Activated CD8-positive, alpha-beta T cell treated with anti-CD3 and anti-CD28 coated beads, Interleukin-2, amount 10 ng/mL, durations not matched to agents 7 days and 5 days (primary cell): ENCODE results near the gene DRICH1. TPM values are rescaled to one million over a fixed set of nuclear protein-coding genes. Genes with fewer than 3 reads are reported as not detected.
"Not testable (repeated sequence)": the region's sequence is repeated elsewhere in the genome, so short reads cannot be mapped to it uniquely, and the experiment has no call there.

Experiments
- ATAC-seq: fragments of 150-1000 bp; cut with Tn5 transposase; one replicate; pipeline ENCODE4 v1.10.0; 2021; ENCODE audit warnings: moderate library complexity
- CTCF ChIA-PET: fragments of 350-600 bp; sonication (Branson Sonifier 250); formaldehyde crosslinking; loops from one replicate; lab custom pipeline; 2021; ENCODE audit warnings: antibody characterized with exemption; lab: Charles Lee
- POLR2A ChIA-PET: fragments of 350-600 bp; sonication (Branson Sonifier 250); formaldehyde crosslinking; loops from one replicate; lab custom pipeline; 2021; ENCODE audit warnings: antibody characterized with exemption; lab: Charles Lee
- DNase-seq: peaks from one replicate; pipeline ENCODE4 v3.0.0-alpha.2; 2020
- H3K27ac Mint-ChIP-seq: one replicate; pipeline ENCODE4 v1.8.0; 2021; ENCODE audit warnings: mild to moderate bottlenecking, mixed read lengths
- H3K27me3 Mint-ChIP-seq: one replicate; pipeline ENCODE4 v1.8.0; 2021; ENCODE audit warnings: low read depth, mixed read lengths
- H3K36me3 Mint-ChIP-seq: one replicate; pipeline ENCODE4 v1.8.0; 2021; ENCODE audit warnings: low read depth, mixed read lengths
- H3K4me1 Mint-ChIP-seq: one replicate; pipeline ENCODE4 v1.8.0; 2021; ENCODE audit warnings: low read depth, mixed read lengths
- H3K4me3 Mint-ChIP-seq: one replicate; pipeline ENCODE4 v1.8.0; 2021; ENCODE audit warnings: mild to moderate bottlenecking, mixed read lengths
- H3K9me3 Mint-ChIP-seq: one replicate; pipeline ENCODE4 v1.8.0; 2022; ENCODE audit warnings: mixed read lengths; ENCODE audit not compliant: insufficient read depth
- total RNA-seq, 2 experiments: library from RNA; stranded (reverse); gene quantifications; one replicate each; pipeline ENCODE4 v1.2.3, GENCODE V29; 2021

Gene DRICH1
- total RNA-seq, 2 experiments from 2014 or later = 0.21 to 0.29 TPM

DNA sequence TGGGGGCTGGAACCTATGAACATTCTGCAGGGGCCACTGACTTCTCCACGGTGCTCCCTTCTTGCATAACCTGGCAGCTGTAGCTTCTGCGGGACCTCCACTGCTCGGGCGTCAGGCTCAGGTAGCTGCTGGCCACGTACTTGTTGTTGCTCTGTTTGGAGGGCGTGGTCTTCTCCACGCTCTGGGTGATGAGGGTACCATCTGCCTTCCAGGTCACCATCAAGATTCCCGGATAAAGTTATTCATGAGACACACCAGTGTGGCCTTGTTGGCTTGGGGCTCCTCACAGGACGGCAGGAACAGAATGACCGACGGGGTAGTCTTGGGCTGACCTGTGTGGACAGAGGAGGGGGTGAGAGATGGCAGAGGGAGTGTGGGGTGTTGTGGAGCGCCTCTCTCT is 6.5 kb upstream of the DRICH1 start:
- POLR2A ChIA-PET = no interaction called here
- CTCF ChIA-PET = no interaction called here
- H3K27me3 Mint-ChIP-seq = no peaks in the 10 kb centered on the region

GRCh38 chr22:23635291-23635690 is 3.2 kb upstream of the DRICH1 start:
- peaks cover 12% of the 10 kb centered on the region for H3K4me1 Mint-ChIP-seq
- ATAC-seq, CTCF ChIA-PET, H3K4me3 Mint-ChIP-seq, H3K36me3 Mint-ChIP-seq, DNase-seq, H3K27ac Mint-ChIP-seq, H3K27me3 Mint-ChIP-seq, H3K9me3 Mint-ChIP-seq: not testable (repeated sequence)
- POLR2A ChIA-PET = interaction anchor here (0.7 kb wide), 1 partner anchor 1979 kb away, joined by 3 read pairs; no protein-coding TSS in a partner anchor

More for the DNA sequence above, 6.5 kb upstream of the DRICH1 start:
- Mint-ChIP-seq H3K27ac (no peak overlapping the region), H3K9me3 (no peaks in the 10 kb centered on the region), H3K4me1 (no peaks in the 10 kb centered on the region), H3K4me3 (no peak overlapping the region), H3K36me3 (peaks cover 3% of the 10 kb centered on the region)
- DNase-seq (no peak), ATAC-seq (no peak)

- CTCF ChIA-PET = interaction anchor here (0.8 to 1.6 kb wide), 5 partner anchors 9 to 224 kb away, joined by 3 to 5 read pairs (median 3); no protein-coding TSS in a partner anchor
- H3K4me3 Mint-ChIP-seq, POLR2A ChIA-PET, H3K36me3 Mint-ChIP-seq, DNase-seq, H3K9me3 Mint-ChIP-seq, ATAC-seq, H3K27ac Mint-ChIP-seq: not testable (repeated sequence)
- peaks cover 14% of the 10 kb centered on the region for H3K4me1 Mint-ChIP-seq
- H3K27me3 Mint-ChIP-seq = peaks cover 17% of the 10 kb centered on the region
Measured at GRCh38 chr22:23628056-23628743, 3.9 kb downstream of the DRICH1 start.

DNA sequence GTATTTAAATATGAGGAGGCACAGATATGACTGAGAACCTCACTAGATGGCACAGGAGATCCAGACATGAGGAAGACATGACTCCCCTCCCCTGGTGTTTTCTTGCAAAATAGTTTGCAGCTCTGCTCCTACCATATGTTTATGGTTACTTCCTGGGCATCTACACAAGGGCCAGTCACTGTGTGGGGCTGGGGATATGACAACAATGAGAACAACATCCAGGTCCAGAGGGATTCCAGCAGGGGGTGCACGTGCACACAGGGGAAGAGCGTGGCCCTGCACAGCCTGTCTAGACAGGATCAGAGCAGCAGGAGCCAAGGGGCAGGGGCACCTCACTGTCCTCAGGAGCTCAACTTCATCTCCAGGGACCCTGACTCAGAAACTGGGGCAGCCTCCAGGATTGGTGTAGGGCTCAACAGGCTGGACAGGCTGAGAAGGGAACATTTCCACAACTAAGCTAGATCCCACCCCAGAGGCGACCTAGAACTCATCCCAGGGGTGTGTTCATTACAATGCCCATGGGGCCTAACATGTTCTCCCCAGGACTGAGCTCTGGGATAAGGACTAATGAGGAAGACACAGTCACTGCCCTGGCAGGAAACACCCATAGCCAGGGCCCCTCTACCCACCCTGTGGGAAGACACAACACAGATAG is 4.6 kb downstream of the DRICH1 start:
- H3K36me3 Mint-ChIP-seq, H3K4me3 Mint-ChIP-seq, POLR2A ChIA-PET, H3K9me3 Mint-ChIP-seq: not testable (repeated sequence)
- Mint-ChIP-seq H3K27ac (peak overlapping the region; percentile 1), H3K27me3 (peaks cover 17% of the 10 kb centered on the region), H3K4me1 (peaks cover 11% of the 10 kb centered on the region)
- peak; percentile 89 for ATAC-seq
- CTCF ChIA-PET = interaction anchor here (0.8 to 1.6 kb wide), 5 partner anchors 10 to 224 kb away, joined by 3 to 5 read pairs (median 3); no protein-coding TSS in a partner anchor
- DNase-seq = peak; percentile 72

GRCh38 chr22:23626286-23626975 is 5.7 kb downstream of the DRICH1 start:
- POLR2A ChIA-PET = no interaction called here
- Mint-ChIP-seq H3K9me3 (no peaks in the 10 kb centered on the region), H3K4me3 (no peak overlapping the region), H3K36me3 (no peaks in the 10 kb centered on the region), H3K27me3 (peaks cover 17% of the 10 kb centered on the region), H3K4me1 (peaks cover 2% of the 10 kb centered on the region), H3K27ac (no peak overlapping the region)
- ATAC-seq (no peak), DNase-seq (no peak)
- CTCF ChIA-PET = no interaction called here

- DNase-seq = no peak
- ChIA-PET CTCF (no interaction called here), POLR2A (no interaction called here)
- no peak overlapping the region for H3K27ac Mint-ChIP-seq
- H3K27me3 Mint-ChIP-seq = peaks cover 21% of the 10 kb centered on the region
- H3K4me1 Mint-ChIP-seq = peaks cover 2% of the 10 kb centered on the region
- H3K9me3 Mint-ChIP-seq = no peaks in the 10 kb centered on the region
- H3K4me3 Mint-ChIP-seq = no peak overlapping the region
- H3K36me3 Mint-ChIP-seq = no peaks in the 10 kb centered on the region
- no peak for ATAC-seq
Measured at GRCh38 chr22:23622634-23623033, 9.5 kb downstream of the DRICH1 start.

GRCh38 chr22:23621916-23622315 is 10.2 kb downstream of the DRICH1 start:
- ATAC-seq, H3K27ac Mint-ChIP-seq, H3K9me3 Mint-ChIP-seq, DNase-seq, H3K36me3 Mint-ChIP-seq, H3K4me1 Mint-ChIP-seq, POLR2A ChIA-PET, H3K4me3 Mint-ChIP-seq: not testable (repeated sequence)
- peaks cover 25% of the 10 kb centered on the region for H3K27me3 Mint-ChIP-seq
- CTCF ChIA-PET = interaction anchor here (1.2 kb wide), 1 partner anchor 236 kb away, joined by 3 read pairs; no protein-coding TSS in a partner anchor

DNA sequence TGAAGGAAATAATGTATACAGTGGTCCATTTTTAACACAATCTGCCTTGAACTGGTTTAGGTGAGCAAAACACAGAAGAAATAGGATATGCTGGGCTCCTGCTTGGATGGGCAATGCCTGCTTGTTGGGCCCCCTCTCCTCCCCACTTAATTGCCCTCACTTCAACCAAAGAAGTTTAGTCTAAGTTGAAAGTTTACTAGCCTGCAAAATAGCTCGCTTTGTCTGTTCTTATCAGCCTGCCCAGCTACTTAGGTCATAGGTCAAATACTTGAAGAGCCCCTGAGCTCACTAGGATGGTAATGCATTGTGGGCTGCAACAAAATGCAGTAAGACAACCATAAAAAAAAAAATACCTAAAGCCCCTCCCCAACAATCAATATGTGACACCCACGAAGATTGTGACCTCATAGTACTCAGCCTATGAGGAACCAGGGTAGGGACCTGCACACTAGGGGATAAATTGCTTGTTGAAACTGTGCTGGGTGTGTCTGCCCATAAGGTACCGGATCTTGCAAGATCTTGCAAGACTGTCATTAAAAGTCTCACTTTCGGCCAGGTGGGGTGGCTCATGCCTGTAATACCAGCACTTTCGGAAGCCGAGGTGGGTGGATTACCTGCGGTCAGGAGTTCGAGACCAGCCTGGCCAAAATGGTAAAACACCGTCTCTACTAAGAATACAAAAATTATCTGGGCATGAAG is 10.9 kb downstream of the DRICH1 start:
- ATAC-seq = no peak
- H3K4me1 Mint-ChIP-seq = no peaks in the 10 kb centered on the region
- H3K27ac Mint-ChIP-seq = no peak overlapping the region
- no peaks in the 10 kb centered on the region for H3K9me3 Mint-ChIP-seq
- DNase-seq = no peak
- POLR2A ChIA-PET = no interaction called here
- H3K4me3 Mint-ChIP-seq = no peak overlapping the region
- no peaks in the 10 kb centered on the region for H3K36me3 Mint-ChIP-seq
- CTCF ChIA-PET = interaction anchor here (1.2 kb wide), 1 partner anchor 235 kb away, joined by 3 read pairs; no protein-coding TSS in a partner anchor
- peaks cover 27% of the 10 kb centered on the region for H3K27me3 Mint-ChIP-seq

DNA sequence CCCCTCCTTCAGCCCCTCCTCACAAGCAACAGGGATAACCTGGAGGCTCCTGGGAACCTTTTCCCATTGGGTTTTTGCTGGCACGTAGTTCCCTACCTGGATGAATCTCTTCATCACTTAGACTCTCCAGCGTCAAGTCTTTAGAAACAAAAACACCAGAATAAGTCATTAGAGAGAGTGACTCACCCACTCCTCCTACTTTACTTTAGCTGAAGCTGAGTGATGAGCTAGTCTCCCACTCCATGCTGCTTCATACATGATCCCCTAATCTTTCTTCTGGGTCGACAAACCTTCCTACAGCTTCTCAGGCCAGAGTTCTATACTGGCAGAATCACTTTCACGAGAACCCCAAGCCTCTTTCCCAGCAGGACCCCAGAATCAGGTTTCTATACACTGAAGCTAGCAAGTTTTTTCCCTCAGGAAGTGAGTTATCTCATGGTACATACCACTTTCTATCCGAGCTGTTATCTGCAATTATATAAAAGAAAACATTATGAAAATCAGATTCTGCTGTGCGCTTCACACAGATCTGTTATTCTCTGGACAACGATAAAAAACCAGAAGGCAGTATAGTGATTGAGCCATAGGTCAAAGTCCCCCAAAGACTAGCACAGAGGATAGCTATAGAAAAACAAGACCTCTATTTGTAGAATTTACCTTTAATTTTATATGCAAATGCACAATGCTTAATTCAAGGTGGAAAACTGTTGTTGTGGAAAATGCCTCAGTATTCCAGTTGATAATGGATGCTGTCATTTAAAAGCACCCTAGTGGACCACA is 18.7 kb downstream of the DRICH1 start:
- DNase-seq = no peak
- CTCF ChIA-PET = no interaction called here
- no peak overlapping the region for H3K27ac Mint-ChIP-seq
- peaks cover 20% of the 10 kb centered on the region for H3K27me3 Mint-ChIP-seq
- H3K9me3 Mint-ChIP-seq = no peaks in the 10 kb centered on the region
- no peak overlapping the region for H3K4me3 Mint-ChIP-seq
- no peaks in the 10 kb centered on the region for H3K36me3 Mint-ChIP-seq
- POLR2A ChIA-PET = no interaction called here
- ATAC-seq = no peak
- H3K4me1 Mint-ChIP-seq = peaks cover 44% of the 10 kb centered on the region

GRCh38 chr22:23609983-23610781 is 21.9 kb downstream of the DRICH1 start:
- Mint-ChIP-seq H3K4me3 (peak overlapping the region; percentile 42), H3K4me1 (peaks cover 44% of the 10 kb centered on the region), H3K9me3 (no peaks in the 10 kb centered on the region), H3K36me3 (no peaks in the 10 kb centered on the region), H3K27me3 (peaks cover 7% of the 10 kb centered on the region), H3K27ac (peak overlapping the region; percentile 68)
- ATAC-seq (peak; percentile 60), DNase-seq (peak; percentile 60)
- CTCF ChIA-PET = no interaction called here
- POLR2A ChIA-PET = no interaction called here
